T follicular helper cell (primary cell): ENCODE measurements around the gene AKNA.

ENCODE experiments used
- DNase-seq: peaks from one replicate; pipeline ENCODE4 v3.0.0-alpha.2; 2020; ENCODE audit warnings: low read depth

The AKNA gene

GRCh38 chr9:114301798-114302565 lies 85.8 kb downstream of the AKNA start:
- no peak for DNase-seq

- no peak for DNase-seq
These were observed 86.7 kb downstream of the AKNA start for GRCh38 chr9:114300846-114301797.

GRCh38 chr9:114300153-114300845 lies 87.5 kb downstream of the AKNA start:
- no peak for DNase-seq

GRCh38 chr9:114299286-114300152 lies 88.3 kb downstream of the AKNA start:
- DNase-seq: no peak

- no peak for DNase-seq
These were observed 91.4 kb downstream of the AKNA start for GRCh38 chr9:114296338-114296737.

GRCh38 chr9:114294664-114295063 lies 93.1 kb downstream of the AKNA start:
- no peak for DNase-seq

GRCh38 chr9:114291886-114292590 lies 95.7 kb downstream of the AKNA start:
- no peak for DNase-seq

GRCh38 chr9:114291064-114291474 lies 96.7 kb downstream of the AKNA start:
- DNase-seq: peak; percentile 52

GRCh38 chr9:114290561-114290986 lies 97.2 kb downstream of the AKNA start:
- no peak for DNase-seq

GRCh38 chr9:114289571-114290481 lies 98.0 kb downstream of the AKNA start:
- DNase-seq: no peak

GRCh38 chr9:114289106-114289505 lies 98.7 kb downstream of the AKNA start:
- no peak for DNase-seq

GRCh38 chr9:114288193-114289091 lies 99.3 kb downstream of the AKNA start:
- DNase-seq: no peak

GRCh38 chr9:114287763-114288192 lies 100.0 kb downstream of the AKNA start:
- no peak for DNase-seq

- no peak for DNase-seq
These were observed 100.6 kb downstream of the AKNA start for GRCh38 chr9:114287001-114287762.

- DNase-seq: no peak
These were observed 101.6 kb downstream of the AKNA start for GRCh38 chr9:114286146-114286679.

GRCh38 chr9:114285166-114285867 lies 102.5 kb downstream of the AKNA start:
- no peak for DNase-seq
